ENCODE results near the gene MYL12B.

Gene MYL12B

GRCh38 chr18:3248658-3249359 is 13.1 kb upstream of the MYL12B start:
- Histone ChIP-seq H3K4me3 (ENCODE audit: low read depth, low read length) (peak overlapping the region; percentile 91; the same call in 1 of the 2 replicates), H3K9me3 (ENCODE audit: severe bottlenecking) (no peaks in the 10 kb centered on the region), H3K36me3 (peaks cover 10% of the 10 kb centered on the region), H3K27ac (no peak overlapping the region), H3K27me3 (ENCODE audit: insufficient read depth, low read depth, severe bottlenecking) (no peaks in the 10 kb centered on the region)
- TF ChIP-seq CTCF (IDR thresholded peaks at IDR 0.05; ENCODE audit: low read depth, low read length): no peak
- no peak for DNase-seq

- H3K4me3 ChIP-seq (ENCODE audit: low read depth, low read length): no peak overlapping the region
- no peaks in the 10 kb centered on the region for H3K27me3 ChIP-seq (ENCODE audit: insufficient read depth, low read depth, severe bottlenecking)
- no peak overlapping the region for H3K27ac ChIP-seq
- H3K9me3 ChIP-seq (ENCODE audit: severe bottlenecking): no peaks in the 10 kb centered on the region
- H3K36me3 ChIP-seq: peaks cover 23% of the 10 kb centered on the region
- no peak for DNase-seq
- TF ChIP-seq CTCF (IDR thresholded peaks at IDR 0.05; ENCODE audit: low read depth, low read length): no peak
Measured at GRCh38 chr18:3250237-3251107, 11.5 kb upstream of the MYL12B start.

- no peak for DNase-seq
- no peaks in the 10 kb centered on the region for H3K9me3 ChIP-seq (ENCODE audit: severe bottlenecking)
- no peak overlapping the region for H3K4me3 ChIP-seq (ENCODE audit: low read depth, low read length)
- H3K36me3 ChIP-seq: peaks cover 30% of the 10 kb centered on the region
- TF ChIP-seq CTCF (IDR thresholded peaks at IDR 0.05; ENCODE audit: low read depth, low read length): no peak
- H3K27me3 ChIP-seq (ENCODE audit: insufficient read depth, low read depth, severe bottlenecking): no peaks in the 10 kb centered on the region
- no peak overlapping the region for H3K27ac ChIP-seq
Measured at GRCh38 chr18:3251249-3251962, 10.5 kb upstream of the MYL12B start.

GRCh38 chr18:3251963-3252277 is 10.0 kb upstream of the MYL12B start:
- H3K4me3 ChIP-seq (ENCODE audit: low read depth, low read length): no peak overlapping the region

GRCh38 chr18:3252843-3253242 is 9.1 kb upstream of the MYL12B start:
- H3K36me3 ChIP-seq: peaks cover 36% of the 10 kb centered on the region
- TF ChIP-seq CTCF (IDR thresholded peaks at IDR 0.05; ENCODE audit: low read depth, low read length): no peak
- H3K27me3 ChIP-seq (ENCODE audit: insufficient read depth, low read depth, severe bottlenecking): no peaks in the 10 kb centered on the region

More at GRCh38 chr18:3251963-3252277, 10.0 kb upstream of the MYL12B start:
- Histone ChIP-seq H3K27me3 (ENCODE audit: insufficient read depth, low read depth, severe bottlenecking) (no peaks in the 10 kb centered on the region), H3K27ac (no peak overlapping the region), H3K36me3 (peaks cover 36% of the 10 kb centered on the region), H3K9me3 (ENCODE audit: severe bottlenecking) (no peaks in the 10 kb centered on the region)
- TF ChIP-seq CTCF (IDR thresholded peaks at IDR 0.05; ENCODE audit: low read depth, low read length): no peak
- DNase-seq: no peak

More at GRCh38 chr18:3252843-3253242, 9.1 kb upstream of the MYL12B start:
- Histone ChIP-seq H3K9me3 (ENCODE audit: severe bottlenecking) (no peaks in the 10 kb centered on the region), H3K4me3 (ENCODE audit: low read depth, low read length) (no peak overlapping the region), H3K27ac (no peak overlapping the region)
- no peak for DNase-seq

Measured in WERI-Rb-1 (cell line).